CD8-positive, alpha-beta memory T cell (primary cell): ENCODE measurements around the gene SLC5A8. TPM values are rescaled to one million over a fixed set of nuclear protein-coding genes. Genes with fewer than 3 reads are reported as not detected.
"Not testable (repeated sequence)": the region's sequence is repeated elsewhere in the genome, so short reads cannot be mapped to it uniquely, and the experiment has no call there.

Source experiments
- CTCF ChIA-PET: fragments of 350-600 bp; sonication (Branson Sonifier 250); formaldehyde crosslinking; loops from one replicate; lab custom pipeline; 2021; ENCODE audit warnings: antibody characterized with exemption; lab: Charles Lee
- POLR2A ChIA-PET: fragments of 350-600 bp; sonication (Branson Sonifier 250); formaldehyde crosslinking; loops from one replicate; lab custom pipeline; 2021; ENCODE audit warnings: antibody characterized with exemption; lab: Charles Lee
- DNase-seq, 5 donors: peaks; one replicate each; pipeline versions ENCODE4 v3.0.0 to v3.0.0-alpha.2; 2020 to 2022; ENCODE audit warnings: mixed read lengths in 1 of 5
- H3K27ac ChIP-seq: one replicate; pipeline ENCODE4 v1.7.0; 2013; ENCODE audit warnings: low read depth, mild to moderate bottlenecking, low read length, moderate library complexity
- H3K27me3 ChIP-seq: 2 replicates; pipeline ENCODE4 v1.7.0; 2013; ENCODE audit warnings: low read length, mild to moderate bottlenecking; ENCODE audit not compliant: insufficient read depth, poor library complexity, severe bottlenecking
- H3K36me3 ChIP-seq: 2 replicates; pipeline ENCODE4 v1.7.0; 2013; ENCODE audit warnings: mild to moderate bottlenecking, low read length, moderate library complexity; ENCODE audit not compliant: insufficient read depth
- H3K4me1 ChIP-seq: 2 replicates; pipeline ENCODE4 v1.7.0; 2013; ENCODE audit warnings: mild to moderate bottlenecking, low read length, moderate library complexity; ENCODE audit not compliant: insufficient read depth
- H3K4me3 ChIP-seq: 2 replicates; pipeline ENCODE4 v1.7.0; 2013; ENCODE audit warnings: mild to moderate bottlenecking, low read length
- H3K9me3 ChIP-seq: 2 replicates; pipeline ENCODE4 v1.7.0; 2013; ENCODE audit warnings: mild to moderate bottlenecking, low read length
- H3K27ac Mint-ChIP-seq, 8 donors: one replicate each; pipeline ENCODE4 v1.8.0; 2020 to 2021; ENCODE audit warnings: mixed read lengths in 8 of 8, mild to moderate bottlenecking in 6 of 8, inconsistent platforms in 3 of 8, moderate library complexity in 3 of 8
- H3K27me3 Mint-ChIP-seq, 2 donors: one replicate each; pipeline ENCODE4 v1.8.0; 2020 to 2021; ENCODE audit warnings: mixed read lengths in 2 of 2, mild to moderate bottlenecking in 1 of 2, moderate library complexity in 1 of 2
- H3K36me3 Mint-ChIP-seq, 3 donors: one replicate each; pipeline ENCODE4 v1.8.0; 2020 to 2021; ENCODE audit warnings: mixed read lengths in 3 of 3, inconsistent platforms in 1 of 3, mild to moderate bottlenecking in 1 of 3
- H3K4me1 Mint-ChIP-seq, 3 donors: one replicate each; pipeline ENCODE4 v1.8.0; 2020 to 2021; ENCODE audit warnings: mixed read lengths in 3 of 3, inconsistent platforms in 1 of 3, mild to moderate bottlenecking in 1 of 3
- H3K4me3 Mint-ChIP-seq, 7 donors: one replicate each; pipeline ENCODE4 v1.8.0; 2020 to 2021; ENCODE audit warnings: mixed read lengths in 7 of 7, mild to moderate bottlenecking in 6 of 7, moderate library complexity in 4 of 7, inconsistent platforms in 2 of 7
- H3K9me3 Mint-ChIP-seq, 5 donors: one replicate each; pipeline ENCODE4 v1.8.0; 2020 to 2022; ENCODE audit warnings: mixed read lengths in 5 of 5, mild to moderate bottlenecking in 3 of 5, moderate library complexity in 2 of 5, inconsistent platforms in 1 of 5
- polyA plus RNA-seq: library from polyadenylated mRNA; unstranded; fragments of 300-500 nt; fragmentation: Illumina TruSeq; gene quantifications from one replicate; pipeline ENCODE4 v1.2.3, GENCODE V29; 2021
- total RNA-seq, 2 experiments: library from RNA; stranded (reverse); gene quantifications; one replicate each; pipeline ENCODE4 v1.2.3, GENCODE V29; 2021

SLC5A8 gene
- total and polyA plus RNA-seq, 3 experiments from 2014 or later = not detected

DNA sequence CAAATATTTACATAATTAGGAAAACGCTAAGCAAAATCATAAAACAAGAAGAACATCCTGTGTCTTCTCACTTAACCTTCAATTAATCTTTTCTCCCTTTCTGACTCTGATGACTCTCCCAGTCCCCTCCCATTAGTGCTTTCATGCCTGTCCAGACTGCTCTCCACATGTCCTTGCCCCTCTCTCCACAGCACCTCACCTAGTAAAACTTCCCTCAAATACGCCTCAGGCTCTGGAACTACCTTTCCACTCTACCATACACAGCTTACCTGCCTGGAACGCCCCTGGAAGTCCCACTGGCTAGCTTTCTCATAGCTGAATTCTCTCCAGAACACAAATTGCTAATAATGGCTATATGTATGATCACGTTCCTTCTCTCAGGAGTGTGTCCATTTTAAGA lies 44.7 kb downstream of the SLC5A8 start:
- ChIA-PET CTCF (no interaction called here), POLR2A (no interaction called here)
- no peak overlapping the region for H3K4me3 Mint-ChIP-seq
- no peak for DNase-seq
- no peaks in the 10 kb centered on the region for H3K27me3 Mint-ChIP-seq
- Histone ChIP-seq H3K4me1 (no peaks in the 10 kb centered on the region), H3K9me3 (no peaks in the 10 kb centered on the region), H3K36me3 (no peaks in the 10 kb centered on the region), H3K27ac (no peak overlapping the region), H3K27me3 (no peaks in the 10 kb centered on the region), H3K4me3 (no peak overlapping the region)
- H3K27ac Mint-ChIP-seq = no peak overlapping the region
- no peaks in the 10 kb centered on the region for H3K36me3 Mint-ChIP-seq
- no peaks in the 10 kb centered on the region for H3K9me3 Mint-ChIP-seq
- no peaks in the 10 kb centered on the region for H3K4me1 Mint-ChIP-seq

DNA sequence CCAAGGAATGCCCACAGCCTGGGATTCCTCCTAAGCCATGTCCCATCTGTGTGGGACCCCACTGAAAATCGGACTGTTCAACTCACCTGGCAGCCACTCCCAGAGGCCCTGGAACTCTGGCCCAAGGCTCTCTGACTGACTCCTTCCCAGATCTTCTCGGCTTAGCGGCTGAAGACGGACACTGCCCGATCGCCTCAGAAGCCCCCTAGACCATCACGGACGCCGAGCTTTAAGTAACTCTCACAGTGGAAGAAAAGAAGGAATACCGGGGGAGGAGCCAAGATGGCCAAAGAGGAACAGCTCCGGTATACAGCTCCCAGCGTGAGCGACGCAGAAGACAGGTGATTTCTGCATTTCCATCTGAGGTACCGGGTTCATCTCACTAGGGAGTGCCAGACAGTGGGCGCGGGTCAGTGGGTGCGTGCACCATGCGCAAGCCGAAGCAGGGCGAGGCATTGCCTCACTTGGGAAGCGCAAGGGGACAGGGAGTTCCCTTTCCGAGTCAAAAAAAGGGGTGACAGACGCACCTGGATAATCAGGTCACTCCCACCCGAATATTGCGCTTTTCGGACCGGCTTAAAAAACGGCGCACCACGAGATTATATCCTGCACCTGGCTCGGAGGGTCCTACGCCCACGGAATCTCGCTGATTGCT lies 64.1 kb downstream of the SLC5A8 start:
- DNase-seq, H3K4me3 ChIP-seq, H3K36me3 Mint-ChIP-seq, H3K4me1 Mint-ChIP-seq, POLR2A ChIA-PET, H3K27ac ChIP-seq, H3K9me3 Mint-ChIP-seq, H3K4me3 Mint-ChIP-seq, H3K27me3 ChIP-seq, CTCF ChIA-PET, H3K27me3 Mint-ChIP-seq, H3K9me3 ChIP-seq, H3K27ac Mint-ChIP-seq, H3K36me3 ChIP-seq, H3K4me1 ChIP-seq: not testable (repeated sequence)

DNA sequence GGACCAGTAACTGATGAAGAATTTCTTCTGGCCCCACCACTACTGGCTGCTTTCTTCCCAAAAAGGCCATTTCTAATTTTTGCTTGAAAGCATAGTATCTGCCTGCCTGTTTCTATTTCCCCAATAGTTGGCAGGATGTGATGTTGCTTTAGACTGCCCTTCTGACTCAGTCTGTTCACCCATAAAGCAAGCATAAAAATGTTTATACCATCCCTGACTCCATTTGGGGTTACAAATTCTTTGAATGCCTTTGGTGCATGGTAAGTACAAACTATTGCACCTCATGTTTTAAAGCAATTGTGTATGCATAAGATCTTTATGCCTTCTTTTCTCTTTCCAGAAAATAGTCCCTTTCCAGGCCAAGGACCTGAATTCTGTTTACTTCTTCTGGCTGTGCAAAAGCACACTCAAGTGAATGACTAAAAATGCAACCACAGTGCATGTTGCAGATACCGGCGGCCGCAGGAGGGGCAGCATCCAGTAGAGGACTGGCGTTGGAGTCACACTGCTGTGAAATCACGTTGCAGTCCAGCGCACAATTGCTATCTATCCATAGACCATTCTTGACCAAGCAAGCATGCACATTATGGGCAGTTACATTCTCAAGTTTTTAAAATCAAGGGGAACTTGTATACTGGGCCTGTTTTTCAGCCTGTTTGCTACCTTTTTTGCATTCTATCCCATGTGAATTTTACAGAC lies 82.4 kb downstream of the SLC5A8 start:
- Mint-ChIP-seq H3K4me3 (no peak overlapping the region), H3K27me3 (peaks cover 2 to 4% of the 10 kb centered on the region in 2 donors), H3K36me3 (no peaks in the 10 kb centered on the region), H3K4me1 (no peaks in the 10 kb centered on the region), H3K9me3 (peaks cover 0 to 5% (median 0%) of the 10 kb centered on the region in 5 donors), H3K27ac (no peak overlapping the region)
- POLR2A ChIA-PET = no interaction called here
- Histone ChIP-seq H3K9me3 (no peaks in the 10 kb centered on the region), H3K27me3 (no peaks in the 10 kb centered on the region), H3K4me1 (no peaks in the 10 kb centered on the region), H3K36me3 (no peaks in the 10 kb centered on the region), H3K4me3 (no peak overlapping the region), H3K27ac (no peak overlapping the region)
- DNase-seq = no peak
- CTCF ChIA-PET = no interaction called here

DNA sequence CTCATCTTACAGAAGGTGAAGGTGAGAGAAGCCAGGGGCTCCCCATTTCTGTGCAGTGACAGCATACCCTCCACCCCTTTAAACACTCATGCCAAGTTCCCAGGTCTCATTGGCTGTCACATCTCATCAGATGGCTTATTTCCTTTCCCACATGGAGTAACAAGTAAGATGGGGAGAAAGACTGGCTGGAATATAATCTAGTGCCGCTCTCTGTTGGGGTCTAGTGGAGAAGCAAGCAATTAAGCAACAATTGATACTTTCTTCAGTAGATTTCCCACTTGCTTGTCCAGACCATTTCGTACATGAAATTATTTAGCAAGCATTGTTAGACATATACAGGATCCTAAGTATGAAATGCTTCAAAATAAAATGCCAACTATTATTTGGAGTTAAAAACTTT lies 92.2 kb downstream of the SLC5A8 start:
- Histone ChIP-seq H3K4me1 (no peaks in the 10 kb centered on the region), H3K9me3 (no peaks in the 10 kb centered on the region), H3K36me3 (no peaks in the 10 kb centered on the region), H3K4me3 (no peak overlapping the region), H3K27ac (no peak overlapping the region), H3K27me3 (no peaks in the 10 kb centered on the region)
- H3K36me3 Mint-ChIP-seq = no peaks in the 10 kb centered on the region
- H3K27me3 Mint-ChIP-seq = no peaks in the 10 kb centered on the region
- H3K4me3 Mint-ChIP-seq = no peak overlapping the region
- ChIA-PET CTCF (no interaction called here), POLR2A (no interaction called here)
- peaks cover 0 to 5% (median 0%) of the 10 kb centered on the region in 5 donors for H3K9me3 Mint-ChIP-seq
- no peaks in the 10 kb centered on the region for H3K4me1 Mint-ChIP-seq
- DNase-seq = no peak
- no peak overlapping the region for H3K27ac Mint-ChIP-seq

DNA sequence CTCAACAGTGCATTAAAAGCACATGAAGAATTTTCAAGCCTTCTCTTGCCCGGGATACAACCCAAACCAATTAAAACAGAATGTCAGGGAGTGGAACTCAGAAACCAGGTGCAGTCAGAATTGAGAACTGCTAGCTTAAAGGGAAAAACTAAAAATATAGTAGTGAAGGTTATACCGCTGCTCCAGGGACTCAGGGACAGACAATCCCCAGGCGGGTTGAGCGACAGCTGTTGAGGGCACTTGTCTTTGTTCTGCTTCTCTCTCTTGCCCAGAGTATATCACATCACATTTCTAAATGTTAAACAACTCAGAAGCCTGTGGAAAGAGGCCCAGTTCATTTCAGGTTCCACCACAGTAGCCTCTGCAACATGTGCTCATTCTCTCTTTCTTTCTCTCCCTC lies 93.1 kb downstream of the SLC5A8 start:
- ChIA-PET CTCF (no interaction called here), POLR2A (no interaction called here)
- no peaks in the 10 kb centered on the region for H3K36me3 Mint-ChIP-seq
- no peak overlapping the region for H3K27ac ChIP-seq
- H3K9me3 ChIP-seq = no peaks in the 10 kb centered on the region
- H3K36me3 ChIP-seq = no peaks in the 10 kb centered on the region
- H3K4me1 ChIP-seq = no peaks in the 10 kb centered on the region
- H3K27ac Mint-ChIP-seq = no peak overlapping the region
- H3K4me3 Mint-ChIP-seq = no peak overlapping the region
- no peaks in the 10 kb centered on the region for H3K27me3 ChIP-seq
- H3K4me3 ChIP-seq = no peak overlapping the region
- no peaks in the 10 kb centered on the region for H3K27me3 Mint-ChIP-seq
- H3K4me1 Mint-ChIP-seq = no peaks in the 10 kb centered on the region
- peaks cover 0 to 5% (median 0%) of the 10 kb centered on the region in 5 donors for H3K9me3 Mint-ChIP-seq
- DNase-seq = no peak

DNA sequence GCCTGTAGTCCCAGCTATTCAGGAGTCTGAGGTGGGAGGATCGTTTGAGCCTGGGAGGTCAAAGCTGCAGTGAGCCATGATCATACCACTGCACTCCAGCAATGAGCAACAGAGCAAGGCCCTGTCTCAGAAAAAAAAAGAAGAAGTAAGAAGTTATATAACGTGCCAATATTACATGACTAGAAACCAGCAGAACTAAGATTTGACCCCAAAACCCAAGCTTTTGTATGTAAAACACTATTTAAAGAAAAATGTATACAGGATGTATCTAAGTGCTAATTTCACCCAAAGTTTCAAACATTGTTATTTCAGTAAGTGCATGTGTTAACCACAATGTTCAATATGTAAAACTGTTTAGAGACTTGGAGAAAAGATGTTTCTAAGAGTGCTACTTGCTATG lies 94.7 kb downstream of the SLC5A8 start:
- H3K4me3 Mint-ChIP-seq = no peak overlapping the region
- CTCF ChIA-PET = no interaction called here
- no peaks in the 10 kb centered on the region for H3K36me3 Mint-ChIP-seq

DNA sequence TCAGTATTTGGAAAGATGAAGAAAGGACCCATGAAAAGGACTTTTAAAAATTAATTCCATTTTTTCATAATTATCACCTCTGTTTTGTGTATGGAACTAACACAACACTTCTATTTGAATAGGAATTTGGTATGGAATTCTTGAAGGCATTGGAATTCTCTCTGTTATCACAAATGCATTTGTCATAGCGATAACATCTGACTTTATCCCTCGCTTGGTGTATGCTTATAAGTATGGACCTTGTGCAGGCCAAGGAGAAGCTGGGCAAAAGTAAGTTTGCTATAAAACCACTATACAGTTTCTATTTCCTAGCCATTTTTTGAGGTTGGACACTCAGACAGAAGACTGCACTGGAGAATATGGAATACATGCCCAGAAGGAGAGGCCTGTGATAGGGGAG lies 98.6 kb downstream of the SLC5A8 start:
- H3K27me3 ChIP-seq = no peaks in the 10 kb centered on the region
- no peak overlapping the region for H3K27ac Mint-ChIP-seq
- H3K4me3 Mint-ChIP-seq = no peak overlapping the region
- no peaks in the 10 kb centered on the region for H3K36me3 Mint-ChIP-seq
- H3K27me3 Mint-ChIP-seq = no peaks in the 10 kb centered on the region
- H3K27ac ChIP-seq = no peak overlapping the region
- POLR2A ChIA-PET = no interaction called here
- CTCF ChIA-PET = no interaction called here
- H3K4me3 ChIP-seq = no peak overlapping the region
- H3K9me3 Mint-ChIP-seq = no peaks in the 10 kb centered on the region
- no peaks in the 10 kb centered on the region for H3K36me3 ChIP-seq
- no peaks in the 10 kb centered on the region for H3K9me3 ChIP-seq
- no peaks in the 10 kb centered on the region for H3K4me1 ChIP-seq
- no peak for DNase-seq
- no peaks in the 10 kb centered on the region for H3K4me1 Mint-ChIP-seq

More for the DNA sequence above, 94.7 kb downstream of the SLC5A8 start:
- no peaks in the 10 kb centered on the region for H3K9me3 ChIP-seq
- Mint-ChIP-seq H3K27ac (no peak overlapping the region), H3K27me3 (no peaks in the 10 kb centered on the region), H3K4me1 (no peaks in the 10 kb centered on the region), H3K9me3 (no peaks in the 10 kb centered on the region)
- no peak for DNase-seq
- no peaks in the 10 kb centered on the region for H3K36me3 ChIP-seq
- POLR2A ChIA-PET = no interaction called here
- H3K4me1 ChIP-seq = no peaks in the 10 kb centered on the region
- H3K27ac ChIP-seq = no peak overlapping the region
- no peaks in the 10 kb centered on the region for H3K27me3 ChIP-seq
- H3K4me3 ChIP-seq = no peak overlapping the region

DNA sequence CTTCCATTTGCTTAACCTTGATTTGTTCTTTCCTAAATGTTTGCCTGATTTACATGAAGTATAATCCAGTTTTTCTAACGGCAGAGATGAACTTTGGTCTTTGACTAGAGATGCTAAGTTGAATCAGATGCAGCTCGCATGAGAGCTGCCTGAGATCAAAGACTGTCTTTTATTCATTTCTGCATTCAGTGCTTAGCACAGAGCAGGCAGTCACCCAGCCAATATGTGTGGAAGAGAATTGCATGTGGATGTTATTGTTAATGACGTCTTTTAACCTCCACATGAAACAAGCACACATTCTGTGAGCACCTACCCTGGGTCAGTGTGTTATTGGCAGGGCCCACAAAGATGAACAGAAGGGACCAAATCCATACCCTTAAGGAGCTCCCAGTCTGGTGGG lies 99.2 kb downstream of the SLC5A8 start:
- no peaks in the 10 kb centered on the region for H3K4me1 ChIP-seq
- H3K9me3 ChIP-seq = no peaks in the 10 kb centered on the region
- CTCF ChIA-PET = no interaction called here
- H3K27ac ChIP-seq = no peak overlapping the region
- no peaks in the 10 kb centered on the region for H3K4me1 Mint-ChIP-seq
- no peak overlapping the region for H3K27ac Mint-ChIP-seq
- no peaks in the 10 kb centered on the region for H3K27me3 ChIP-seq
- no peak for DNase-seq
- no peaks in the 10 kb centered on the region for H3K36me3 Mint-ChIP-seq
- H3K4me3 Mint-ChIP-seq = no peak overlapping the region
- no peak overlapping the region for H3K4me3 ChIP-seq
- no peaks in the 10 kb centered on the region for H3K27me3 Mint-ChIP-seq
- POLR2A ChIA-PET = no interaction called here
- no peaks in the 10 kb centered on the region for H3K36me3 ChIP-seq
- H3K9me3 Mint-ChIP-seq = no peaks in the 10 kb centered on the region
